ENCODE data around the gene BRIX1. TPM values are rescaled to one million over a fixed set of nuclear protein-coding genes. Genes with fewer than 3 reads are reported as not detected.
"Not testable (repeated sequence)": the region's sequence is repeated elsewhere in the genome, so short reads cannot be mapped to it uniquely, and the experiment has no call there.

Gene BRIX1
- polyA plus RNA-seq, 12 donors = 25.9 to 50.6 (median 37.6) TPM; not detected in 1

DNA sequence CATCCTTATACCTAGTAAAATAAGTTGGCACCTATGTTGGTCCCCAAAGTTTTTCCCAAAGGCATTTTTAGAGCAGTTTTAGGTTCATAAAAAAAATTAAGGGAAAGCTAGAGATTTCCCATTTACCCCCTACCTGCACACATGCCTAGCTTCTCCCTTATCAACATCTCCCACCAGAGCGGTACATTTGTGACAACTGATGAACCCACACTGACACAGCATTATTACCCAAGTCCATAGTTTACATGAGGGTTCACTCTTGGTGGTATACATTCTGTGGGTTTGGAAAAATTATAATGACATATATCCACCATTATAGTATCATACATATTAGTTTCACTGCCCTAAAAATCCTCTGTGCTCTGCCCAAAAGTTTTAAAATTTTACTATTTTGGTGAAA is 12.3 kb upstream of the BRIX1 start:
- DNase-seq = no peak

DNA sequence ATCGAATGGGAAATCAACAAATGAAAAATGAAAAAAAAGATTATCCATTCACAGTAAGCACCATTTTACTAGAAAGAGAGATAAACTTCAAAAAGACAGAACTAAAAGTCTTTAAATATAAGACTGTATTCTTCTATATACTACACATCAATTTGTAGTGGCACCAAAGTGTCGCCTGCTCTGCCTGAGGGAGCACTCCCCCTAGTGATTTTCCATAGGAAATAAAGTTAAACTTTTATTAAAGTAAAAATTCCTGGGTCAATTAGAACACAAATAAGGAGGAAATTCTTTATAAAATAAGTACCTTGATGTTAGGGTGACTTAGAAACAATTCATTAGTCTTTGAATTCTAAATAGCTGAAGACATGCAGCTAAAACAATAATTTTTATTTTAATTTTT is 9.9 kb upstream of the BRIX1 start:
- DNase-seq = no peak

DNA sequence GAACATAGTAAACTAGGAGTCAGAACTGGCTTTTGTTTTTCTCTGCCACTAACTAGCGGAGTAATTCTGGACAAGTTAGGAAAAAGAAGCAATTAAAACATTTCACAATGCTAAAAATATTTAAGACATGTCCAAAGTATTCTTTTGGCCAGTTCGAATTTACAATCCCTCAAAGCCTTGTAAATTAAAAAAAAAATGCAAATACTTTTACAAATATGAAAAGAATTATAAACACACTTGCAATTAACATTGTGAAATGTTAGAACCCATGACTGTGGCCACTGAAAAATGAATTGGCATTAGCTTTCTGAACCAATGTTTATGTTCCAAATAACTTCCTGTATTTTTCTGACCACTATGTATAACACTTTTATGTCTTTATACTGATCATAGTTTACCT is 2.4 kb upstream of the BRIX1 start:
- DNase-seq = no peak

DNA sequence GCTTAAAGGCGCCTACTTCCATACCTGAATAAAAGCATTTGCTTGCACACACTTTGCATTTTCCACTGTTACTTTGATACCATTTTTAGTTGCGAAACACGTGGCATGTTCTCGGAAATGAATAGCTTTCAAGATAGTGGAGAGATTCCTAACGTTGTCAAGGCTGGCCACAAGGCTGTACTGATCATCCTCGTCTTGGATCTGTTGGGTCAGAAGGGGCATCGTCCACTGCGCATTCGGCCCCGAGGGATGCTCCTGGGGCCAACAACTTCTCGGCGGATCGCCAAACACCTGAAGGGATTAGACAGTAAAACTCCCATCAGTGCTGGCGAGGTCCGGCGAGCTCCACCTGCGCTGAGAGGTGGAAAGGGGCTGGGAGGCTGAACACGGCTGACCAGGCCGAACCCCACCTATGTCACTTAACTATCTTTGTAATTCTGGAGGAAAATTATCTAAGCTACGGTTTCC is 806 bp upstream of the BRIX1 start:
- DNase-seq = no peak

DNA sequence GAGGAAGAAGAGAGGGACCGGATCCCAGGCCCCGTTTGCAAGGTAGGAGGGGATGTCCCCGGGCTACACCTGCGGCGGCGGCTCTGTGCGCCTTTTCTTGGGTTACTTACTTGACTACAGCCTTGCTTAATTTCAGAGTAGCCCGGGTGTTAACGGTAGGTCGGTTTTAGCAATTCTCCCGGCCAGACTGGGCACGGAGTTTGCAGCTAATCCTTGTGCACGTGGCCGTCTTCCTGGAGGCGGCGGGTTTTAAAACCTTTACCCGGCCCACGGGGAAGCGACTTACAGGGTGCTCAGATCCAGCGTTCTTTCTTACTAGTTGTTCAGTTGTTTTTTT is 313 bp downstream of the BRIX1 start:
- no peak for DNase-seq

DNA sequence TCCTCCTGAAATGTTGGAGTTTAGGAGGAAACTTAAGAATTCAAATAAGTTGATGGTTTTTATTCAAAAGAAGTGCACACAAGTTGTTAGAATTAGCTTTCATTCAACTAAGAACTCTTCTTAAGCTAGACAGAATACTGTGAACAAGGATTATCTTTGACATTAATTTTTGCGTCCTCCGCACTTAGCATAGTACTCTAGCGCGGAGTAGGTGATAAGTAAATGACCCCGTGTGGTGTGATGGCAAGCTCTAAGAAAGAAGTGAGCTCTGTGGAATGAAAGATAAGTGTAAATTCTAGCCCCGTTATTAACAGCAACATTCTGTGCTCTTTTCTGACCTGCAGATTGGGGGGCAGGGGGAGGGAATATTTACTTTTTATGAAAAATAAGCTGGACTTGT is 1.0 kb downstream of the BRIX1 start:
- DNase-seq = no peak

DNA sequence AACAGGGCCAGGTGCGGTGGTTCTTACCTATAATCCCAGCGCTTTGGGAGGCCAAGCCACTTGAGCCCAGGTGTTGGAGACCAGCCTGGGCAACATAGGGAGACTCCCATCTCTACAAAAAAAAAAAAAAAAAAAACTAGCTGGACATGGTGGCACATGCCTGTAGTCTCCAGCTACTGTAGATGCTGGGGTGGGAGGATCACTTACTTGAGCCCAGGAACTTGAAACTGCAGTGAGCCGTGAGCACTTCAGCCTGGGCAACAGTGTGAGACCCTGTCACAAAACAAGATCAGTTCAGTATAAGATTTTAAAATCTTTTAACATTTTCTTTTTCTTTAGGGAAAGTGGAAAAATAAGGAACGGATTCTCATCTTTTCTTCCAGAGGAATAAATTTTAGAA is 2.5 kb downstream of the BRIX1 start:
- DNase-seq = no peak

DNA sequence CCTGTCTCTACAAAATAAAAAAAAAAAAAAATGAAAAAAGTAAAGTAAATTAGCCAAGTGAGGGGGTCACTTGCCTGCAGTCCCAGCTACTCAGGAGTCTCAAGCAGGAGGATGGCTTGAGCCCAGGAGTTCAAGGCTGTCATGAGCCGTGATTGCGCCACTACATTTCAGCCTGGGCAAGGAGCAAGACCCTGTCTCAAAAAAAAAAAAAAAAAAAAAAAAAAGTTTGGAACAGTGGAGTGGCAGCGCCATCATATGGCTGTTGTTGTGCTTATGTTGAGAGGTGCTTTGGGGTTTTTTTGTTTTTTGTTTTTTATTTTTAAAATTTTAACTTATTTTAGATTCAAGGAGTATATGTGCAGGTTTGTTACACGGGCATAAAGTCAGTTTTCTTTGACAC is 3.6 kb downstream of the BRIX1 start:
- no peak for DNase-seq

DNA sequence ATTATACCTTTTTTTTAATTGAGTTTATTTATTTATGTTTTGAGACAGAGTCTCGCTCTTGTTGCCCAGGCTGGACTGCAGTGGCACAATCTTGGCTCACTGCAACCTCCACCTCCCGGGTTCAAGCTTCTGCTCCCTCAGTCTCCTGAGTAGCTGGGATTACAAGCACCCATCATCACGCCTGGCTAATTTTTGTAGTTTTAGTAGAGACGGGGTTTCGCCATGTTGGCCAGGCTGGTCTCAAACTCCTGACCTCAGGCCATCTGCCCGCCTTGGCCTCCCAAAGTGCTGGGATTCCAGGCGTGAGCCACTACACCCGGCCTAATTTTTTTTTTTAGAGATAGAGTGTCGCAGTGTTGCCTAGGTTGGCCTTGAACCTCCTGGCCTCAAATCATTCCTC is 7.7 kb downstream of the BRIX1 start:
- not testable (repeated sequence) for DNase-seq

DNA sequence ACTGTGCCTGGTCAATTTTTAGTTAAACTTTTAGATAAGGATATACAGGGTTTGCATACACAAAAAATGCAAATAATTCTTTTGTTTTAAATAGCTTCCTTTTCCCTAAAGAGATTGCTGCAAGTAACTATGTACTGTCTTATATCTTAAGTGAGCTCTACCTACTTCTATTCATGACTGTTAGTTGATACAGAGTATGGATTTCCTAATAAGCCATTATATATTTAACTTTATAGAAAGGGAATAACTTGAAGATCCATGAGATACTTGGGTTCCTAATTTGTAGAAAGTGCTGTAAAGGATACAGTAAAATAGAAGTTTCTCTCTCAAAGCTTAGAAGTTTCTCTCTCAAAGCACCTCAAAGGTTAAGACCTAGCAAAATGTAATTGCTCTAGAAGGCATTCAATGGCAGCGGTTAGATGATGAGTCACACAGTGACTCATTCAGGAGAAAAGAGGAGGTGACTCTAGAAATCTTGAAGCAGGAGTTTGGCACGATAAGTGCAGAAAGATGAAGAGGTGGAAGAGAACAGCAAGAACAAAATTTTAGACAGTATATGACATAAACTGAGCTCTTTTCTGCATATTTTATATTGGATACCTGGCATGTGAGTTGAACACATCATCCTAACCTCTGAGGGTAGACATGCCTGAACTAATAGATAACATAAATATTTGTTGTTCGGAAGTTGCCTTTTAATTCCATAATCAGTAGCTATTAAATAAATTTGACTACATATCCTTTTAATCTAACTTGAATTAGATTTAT is 8.4 kb downstream of the BRIX1 start:
- DNase-seq = no peak

DNA sequence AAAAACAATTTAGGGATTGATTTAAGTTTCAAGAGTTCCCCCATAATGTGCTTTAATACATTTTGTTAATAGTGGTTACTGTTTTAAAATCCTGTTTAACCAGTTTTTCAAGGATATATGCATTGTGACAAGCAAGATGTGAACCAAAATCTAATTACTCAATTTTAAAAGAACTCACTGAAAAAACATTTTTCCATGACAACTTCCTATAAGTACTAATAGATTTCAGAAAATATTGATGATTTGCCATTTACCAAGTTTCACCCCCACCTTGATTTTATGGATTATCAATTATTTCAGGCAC is 8.9 kb downstream of the BRIX1 start:
- no peak for DNase-seq

DNA sequence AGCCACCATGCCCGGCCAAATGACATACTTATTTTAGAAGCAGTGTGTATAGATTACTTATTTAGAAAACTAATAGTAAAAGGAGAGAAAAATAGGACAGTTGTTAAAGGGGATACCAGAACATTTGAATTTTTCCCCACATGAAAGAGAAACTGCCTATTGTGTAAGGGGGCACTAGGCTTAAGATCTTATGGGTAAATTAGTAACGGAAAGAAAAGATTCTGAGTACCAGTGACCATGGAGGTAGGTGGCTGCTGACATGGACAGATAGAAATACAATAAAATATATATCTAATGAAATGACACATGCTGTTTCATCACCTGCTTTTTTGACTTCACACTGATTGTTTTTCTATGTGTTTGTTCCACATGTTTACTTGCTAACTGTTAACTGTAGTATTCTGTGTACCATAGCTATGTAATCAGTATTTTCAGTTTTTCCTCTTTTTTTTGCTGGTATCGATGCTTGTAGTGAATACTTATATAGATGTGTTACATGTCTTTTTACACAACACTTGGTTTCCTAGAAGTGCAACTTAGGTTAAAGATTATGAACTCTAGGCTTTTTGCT is 10.9 kb downstream of the BRIX1 start:
- no peak for DNase-seq

DNA sequence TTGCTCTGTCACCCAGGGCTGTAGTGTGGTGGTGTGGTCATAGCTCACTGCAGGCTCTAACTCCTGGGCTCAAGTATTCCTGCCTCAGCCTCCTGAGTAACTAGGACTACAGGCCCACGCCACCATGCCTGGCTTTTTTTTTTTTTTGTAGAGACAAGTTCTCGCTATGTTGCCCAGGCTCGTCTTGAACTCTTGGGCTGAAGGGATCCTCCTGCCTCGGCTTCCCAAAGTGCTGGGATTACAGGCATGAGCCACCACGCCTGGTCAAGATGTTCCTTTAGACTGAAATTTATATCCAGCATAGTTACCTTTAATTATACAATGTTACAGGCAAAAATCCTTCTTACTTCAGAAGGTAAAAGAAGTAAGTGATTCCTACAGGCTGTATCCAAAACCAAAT is 12.3 kb downstream of the BRIX1 start:
- DNase-seq = no peak

DNA sequence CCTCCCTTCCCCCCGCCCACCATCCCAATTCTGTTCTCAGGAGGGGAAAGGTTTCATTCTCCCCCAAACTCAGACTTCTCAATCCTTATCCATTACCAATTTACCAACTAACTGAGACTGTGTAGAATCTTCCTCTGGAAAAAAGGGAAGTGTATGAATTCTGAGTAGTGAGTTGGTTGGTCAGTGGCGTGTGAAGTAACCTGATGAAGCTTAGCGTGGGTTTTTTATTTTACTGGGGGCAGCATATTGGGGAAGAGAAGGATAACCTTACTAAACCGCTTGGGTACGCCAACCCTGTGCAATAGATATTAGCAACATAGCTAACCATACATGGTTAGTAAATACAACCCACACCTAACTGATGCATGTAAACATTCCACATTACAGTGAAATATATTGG is 12.8 kb downstream of the BRIX1 start:
- DNase-seq = no peak

DNA sequence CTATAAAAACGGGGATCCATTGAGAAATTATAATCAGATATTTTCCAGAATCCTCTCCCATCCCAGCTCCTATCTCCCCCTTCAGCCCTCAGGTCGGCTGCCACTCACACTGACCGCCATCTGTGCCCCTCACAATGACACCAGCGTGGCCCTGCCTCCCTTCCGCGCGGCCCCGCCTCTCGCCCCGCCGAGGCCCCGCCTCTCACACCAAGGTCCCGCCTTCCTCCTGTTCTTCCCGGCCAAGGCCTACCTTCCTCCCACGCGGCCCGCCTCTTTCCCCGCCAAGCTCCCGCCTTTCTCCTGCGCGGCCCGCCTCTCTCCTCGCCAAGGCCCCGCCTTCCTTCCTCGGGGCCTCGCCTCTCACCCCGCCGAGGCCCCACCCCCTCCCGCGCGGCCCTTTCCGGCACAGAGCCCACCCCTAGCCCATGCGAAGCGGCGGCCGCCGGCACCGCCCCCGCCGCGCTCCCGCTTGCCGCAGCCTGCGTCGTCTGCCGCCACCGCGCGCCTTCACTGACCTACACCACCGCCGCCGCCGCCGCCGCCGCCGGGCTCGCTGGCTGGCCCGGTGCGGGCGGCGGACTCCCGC is 13.7 kb downstream of the BRIX1 start, which contains the start of gene DNAJC21:
Gene DNAJC21 (plus strand): TSS at position 426 of the 586 bp plus-strand sequence. CDS start 261 bp downstream, outside the sequence.
- peak; percentile 98 for DNase-seq

DNA sequence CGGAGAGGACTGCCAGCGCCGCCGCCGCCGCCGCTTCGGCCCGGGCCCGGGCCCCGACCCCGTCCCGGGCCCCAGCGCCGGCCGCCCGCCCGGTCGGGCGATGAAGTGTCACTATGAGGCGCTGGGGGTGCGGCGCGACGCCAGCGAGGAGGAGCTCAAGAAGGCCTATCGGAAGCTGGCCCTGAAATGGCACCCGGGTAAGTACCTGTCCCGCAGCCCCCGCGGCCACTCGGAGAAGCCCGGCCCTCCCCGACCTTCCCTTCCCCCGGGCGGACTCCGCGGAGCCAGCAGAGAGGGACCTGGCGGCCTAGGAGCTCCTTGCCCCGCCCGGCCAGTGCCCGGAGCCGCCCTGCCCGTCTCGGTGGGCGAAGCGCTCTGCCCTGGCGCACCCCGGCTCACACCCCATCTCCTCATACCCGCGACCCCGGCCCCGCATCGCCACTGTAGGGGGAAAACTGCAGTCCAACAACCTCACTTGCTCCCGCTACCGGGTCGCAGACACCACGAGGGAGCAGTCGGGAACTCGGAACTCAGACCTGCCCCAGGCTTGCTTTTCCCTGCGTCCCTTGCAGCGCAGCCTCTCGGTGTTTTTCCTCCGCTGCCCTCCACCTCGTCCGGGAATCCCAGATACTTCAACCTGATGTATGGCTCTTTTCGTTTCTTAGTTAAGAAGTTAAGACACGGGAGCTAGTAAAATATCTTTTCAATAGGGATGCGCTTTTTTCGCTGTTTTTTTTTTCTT is 14.4 kb downstream of the BRIX1 start:
- peak; percentile 87 for DNase-seq

DNA sequence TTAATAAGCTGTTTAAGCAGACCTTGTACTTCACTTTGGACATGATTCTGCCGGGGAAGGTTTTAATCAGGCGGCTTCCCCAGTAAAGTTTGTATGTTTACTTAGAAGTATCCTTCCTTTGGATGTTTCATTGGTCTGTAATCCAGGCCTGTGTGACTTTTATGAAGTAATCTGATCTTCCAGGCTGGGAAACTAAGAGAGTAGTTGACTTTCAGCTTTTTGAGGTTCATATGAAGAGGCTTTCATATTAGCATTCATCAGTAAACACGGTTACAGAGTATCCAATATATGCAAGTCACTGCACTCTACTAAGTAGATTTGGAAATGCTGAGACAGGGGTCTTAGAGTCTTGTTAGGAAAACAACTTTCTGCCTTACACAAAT is 14.9 kb downstream of the BRIX1 start:
- no peak for DNase-seq

DNA sequence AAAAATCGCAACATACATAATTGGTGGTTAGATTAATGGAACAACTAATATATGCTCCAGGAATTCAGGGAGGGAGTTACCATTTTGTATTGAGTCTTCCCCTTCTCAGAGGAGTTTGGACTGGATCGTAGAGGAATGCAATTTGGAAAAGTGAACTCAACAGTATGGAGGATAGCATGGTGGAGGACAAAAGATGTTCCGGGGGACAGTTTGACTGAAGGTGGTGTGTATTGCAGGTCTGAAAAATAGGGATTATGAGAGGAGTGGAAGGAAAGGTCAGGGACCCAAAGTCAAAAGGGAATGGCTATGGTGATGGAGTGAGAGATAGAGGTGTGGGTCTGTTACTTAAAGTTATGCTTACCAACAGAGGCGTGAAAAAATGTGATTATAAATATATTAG is 15.4 kb downstream of the BRIX1 start:
- DNase-seq = no peak

DNA sequence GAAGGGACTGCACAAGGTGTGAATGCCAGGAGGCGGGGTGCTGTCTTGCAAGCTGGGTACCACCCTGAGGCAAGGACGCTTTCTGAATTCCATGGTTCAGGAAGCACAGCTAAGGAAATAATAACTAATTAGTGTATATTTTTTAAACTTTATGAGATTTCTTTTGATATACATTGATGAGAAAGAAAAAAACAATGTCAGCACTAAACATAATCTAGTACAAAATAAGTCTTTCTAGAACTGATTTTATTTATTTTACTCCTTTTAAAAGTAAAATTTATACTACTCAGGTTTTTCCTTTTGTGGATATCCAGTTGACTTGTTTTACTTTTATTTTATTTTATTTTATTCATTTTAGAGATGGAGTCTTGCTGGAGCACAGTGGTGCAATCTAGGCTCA is 17.4 kb downstream of the BRIX1 start:
- no peak for DNase-seq

DNA sequence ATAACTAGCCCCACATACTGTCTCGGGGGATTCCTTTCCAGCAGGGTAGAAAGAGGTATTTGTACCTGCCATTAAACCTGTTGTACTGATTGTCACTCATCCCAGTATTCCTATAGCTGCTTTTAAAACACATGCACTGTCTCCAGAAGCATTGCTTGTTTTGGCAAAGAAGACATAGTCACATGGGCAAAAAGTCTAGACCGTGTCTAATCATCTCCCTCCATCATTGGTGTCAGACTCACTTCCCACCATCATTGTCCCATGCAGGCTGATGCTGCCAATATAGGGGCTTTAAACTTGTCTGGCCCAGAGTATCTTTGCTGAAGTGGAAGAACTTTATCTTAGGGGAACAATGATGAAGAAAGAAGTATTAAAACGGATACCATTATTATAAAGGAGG is 26.4 kb downstream of the BRIX1 start:
- DNase-seq = no peak

DNA sequence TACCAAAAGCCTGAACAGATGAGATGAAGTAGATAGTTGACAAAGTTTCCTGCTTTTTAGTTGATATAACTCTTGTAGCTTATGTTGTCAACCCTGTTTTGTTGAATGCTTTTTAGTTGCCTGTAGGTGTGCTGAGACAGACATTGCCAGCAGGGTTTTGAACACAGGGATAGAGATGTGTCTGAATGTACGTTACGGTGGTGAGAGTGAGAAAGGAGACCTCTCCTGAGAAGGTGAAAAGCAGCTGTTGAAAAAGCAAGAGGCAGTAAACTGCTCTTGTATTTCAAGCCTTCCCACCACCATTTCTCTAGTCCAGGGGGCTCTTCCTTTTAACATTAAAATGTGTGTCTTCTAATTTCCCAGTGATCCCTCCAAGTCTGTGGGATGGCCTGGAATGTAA is 28.5 kb downstream of the BRIX1 start:
- no peak for DNase-seq

DNA sequence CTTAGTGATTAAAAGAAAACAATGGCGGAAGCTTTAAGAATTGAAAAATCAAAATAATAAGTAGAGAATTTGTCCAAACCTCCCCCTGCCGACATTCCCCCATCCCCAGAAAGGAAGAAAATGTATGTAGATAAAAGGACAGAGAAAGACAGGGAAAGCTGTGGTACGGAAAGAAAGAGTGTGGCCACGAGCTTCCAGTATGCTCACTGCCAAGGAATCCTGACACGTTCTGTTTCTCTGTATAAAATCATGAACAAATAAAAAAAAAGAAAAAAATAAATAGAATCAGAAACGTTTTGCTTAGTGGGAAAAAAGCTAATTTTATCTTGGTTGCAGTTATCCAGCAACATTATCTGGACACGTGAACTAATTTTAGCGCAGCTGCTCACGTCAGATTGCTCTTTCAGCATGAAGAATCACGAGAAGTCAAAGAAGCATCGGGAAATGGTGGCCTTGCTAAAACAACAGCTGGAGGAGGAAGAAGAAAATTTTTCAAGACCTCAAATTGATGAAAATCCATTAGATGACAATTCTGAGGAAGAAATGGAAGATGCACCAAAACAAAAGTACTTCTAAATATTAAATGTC is 29.0 kb downstream of the BRIX1 start:
- DNase-seq = no peak

DNA sequence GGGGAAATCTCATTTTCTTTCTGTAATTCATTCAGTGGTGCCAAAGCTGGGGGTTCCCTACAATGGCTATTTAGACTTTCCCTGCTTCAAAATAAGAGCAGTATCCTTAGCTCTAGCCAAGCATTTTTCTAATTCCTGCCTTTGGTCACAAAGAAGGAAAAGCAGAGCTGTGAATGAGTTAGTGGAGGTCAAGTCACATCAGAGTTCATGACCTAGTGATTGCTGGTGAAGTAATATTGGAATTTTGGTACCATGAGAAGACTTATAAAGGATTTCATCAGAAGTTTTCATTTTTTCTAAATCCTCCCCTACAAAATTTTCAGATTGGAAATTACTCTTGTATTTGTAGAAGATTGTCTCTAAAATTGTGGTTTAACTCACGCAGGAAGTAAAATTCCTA is 41.8 kb downstream of the BRIX1 start:
- no peak for DNase-seq

All from muscle of arm (tissue), 12 donors.